ENCODE data around the gene GNA15. TPM values are rescaled to one million over a fixed set of nuclear protein-coding genes. Genes with fewer than 3 reads are reported as not detected.

Gene GNA15
- polyA plus RNA-seq, 3 donors = 38.7 to 45.0 (median 41.3) TPM

DNA sequence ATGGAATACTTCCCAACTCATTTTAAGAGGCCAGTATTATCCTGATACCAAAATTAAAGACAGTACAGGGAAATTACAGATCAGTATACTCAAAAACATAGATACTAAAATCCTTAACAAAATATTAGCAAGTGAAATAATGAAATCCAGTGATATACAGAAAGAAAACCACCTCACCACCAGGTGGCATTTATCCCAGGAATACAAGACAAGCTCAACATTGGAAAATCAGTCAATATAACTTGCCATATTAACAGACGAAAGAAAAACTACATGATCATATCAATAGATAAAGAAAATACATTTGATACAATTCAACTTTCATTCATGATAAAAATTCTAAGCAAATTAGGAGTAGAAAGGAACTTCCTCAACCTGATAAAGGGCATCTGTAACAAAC is 6.7 kb upstream of the GNA15 start:
- peak in 2 of 3 donors; percentile 40 to 46 for DNase-seq
- Mint-ChIP-seq H3K27me3 (ENCODE audit: low read depth in 3 of 3) (peaks cover 0 to 3% (median 0%) of the 10 kb centered on the region in 3 donors), H3K36me3 (no peaks in the 10 kb centered on the region), H3K4me1 (peaks cover 38% of the 10 kb centered on the region), H3K9me3 (no peaks in the 10 kb centered on the region), H3K4me3 (no peak overlapping the region), H3K27ac (no peak overlapping the region)
- WGBS (ENCODE audit: insufficient coverage) = no CpG with 5 or more reads among the region's 1 CpG
- H4K20me1 ChIP-seq (ENCODE audit: insufficient read depth, low read length) = no peaks in the 10 kb centered on the region
- H3K9ac ChIP-seq (ENCODE audit: insufficient read depth, low read length, poor library complexity, severe bottlenecking) = no peak overlapping the region
- H3K4me1 ChIP-seq (ENCODE audit: control insufficient read depth in 1 of 2, insufficient read depth in 2 of 2, low read length in 2 of 2) = peaks cover 32 to 35% of the 10 kb centered on the region in 2 donors
- H3K79me2 ChIP-seq (ENCODE audit: insufficient read depth, low read length) = no peaks in the 10 kb centered on the region
- peak; percentile 61 for TF ChIP-seq CTCF (IDR thresholded peaks at IDR 0.05)
- no peak overlapping the region for H3K4me3 ChIP-seq (replicated peaks in 1 of 3; ENCODE audit: low read depth in 2 of 3, low read length in 3 of 3)
- no peaks in the 10 kb centered on the region for H3K9me3 ChIP-seq (replicated peaks in 1 of 2; ENCODE audit: control insufficient read depth in 1 of 2, insufficient read depth in 1 of 2, low read length in 2 of 2)
- no peak overlapping the region for H3K27ac ChIP-seq (ENCODE audit: low read depth in 1 of 2, low read length in 2 of 2)
- intact Hi-C loops (cut with micrococcal nuclease) = loop anchor here (5.0 kb wide), 1 partner anchor 33 kb away; no protein-coding TSS in a partner anchor
- H3K27me3 ChIP-seq (ENCODE audit: control insufficient read depth in 2 of 2, insufficient read depth in 2 of 2, low read length in 2 of 2) = no peaks in the 10 kb centered on the region
- H3K36me3 ChIP-seq (replicated peaks in 1 of 2; ENCODE audit: control insufficient read depth in 1 of 2, insufficient read depth in 2 of 2, low read length in 2 of 2) = no peaks in the 10 kb centered on the region
- H2AFZ ChIP-seq (ENCODE audit: insufficient read depth, low read depth, low read length, poor library complexity, severe bottlenecking) = no peak overlapping the region
- no peak overlapping the region for H3K4me2 ChIP-seq (replicated peaks; ENCODE audit: extremely low read depth, low read length, poor library complexity, severe bottlenecking)

DNA sequence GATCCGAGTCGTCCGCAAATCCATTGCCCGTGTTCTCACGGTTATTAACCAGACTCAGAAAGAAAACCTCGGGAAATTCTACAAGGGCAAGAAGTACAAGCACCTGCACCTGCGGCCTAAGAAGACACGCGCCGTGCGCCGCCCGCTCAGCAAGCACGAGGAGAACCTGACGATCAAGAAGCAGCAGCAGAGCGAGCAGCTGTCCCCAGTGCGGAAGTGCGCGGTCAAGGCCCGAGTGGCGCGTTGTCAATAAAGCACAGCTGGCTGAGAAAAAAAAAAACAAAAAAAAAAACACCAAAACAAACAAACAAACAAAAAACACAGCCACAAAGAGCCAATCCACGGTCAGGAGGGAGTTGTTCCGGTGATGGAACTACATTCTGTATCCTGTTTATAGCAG is 4.7 kb upstream of the GNA15 start:
- H3K27me3 Mint-ChIP-seq (ENCODE audit: low read depth in 3 of 3) = no peaks in the 10 kb centered on the region
- Histone ChIP-seq H3K27ac (ENCODE audit: low read depth in 1 of 2, low read length in 2 of 2) (no peak overlapping the region), H3K79me2 (ENCODE audit: insufficient read depth, low read length) (peaks cover 9% of the 10 kb centered on the region), H2AFZ (ENCODE audit: insufficient read depth, low read depth, low read length, poor library complexity, severe bottlenecking) (no peak overlapping the region), H3K4me3 (replicated peaks in 1 of 3; ENCODE audit: low read depth in 2 of 3, low read length in 3 of 3) (no peak overlapping the region), H3K4me2 (replicated peaks; ENCODE audit: extremely low read depth, low read length, poor library complexity, severe bottlenecking) (no peak overlapping the region), H3K4me1 (ENCODE audit: control insufficient read depth in 1 of 2, insufficient read depth in 2 of 2, low read length in 2 of 2) (peaks cover 28 to 30% of the 10 kb centered on the region in 2 donors), H3K27me3 (ENCODE audit: control insufficient read depth in 2 of 2, insufficient read depth in 2 of 2, low read length in 2 of 2) (no peaks in the 10 kb centered on the region), H3K36me3 (replicated peaks in 1 of 2; ENCODE audit: control insufficient read depth in 1 of 2, insufficient read depth in 2 of 2, low read length in 2 of 2) (no peaks in the 10 kb centered on the region), H4K20me1 (ENCODE audit: insufficient read depth, low read length) (no peaks in the 10 kb centered on the region), H3K9me3 (replicated peaks in 1 of 2; ENCODE audit: control insufficient read depth in 1 of 2, insufficient read depth in 1 of 2, low read length in 2 of 2) (no peaks in the 10 kb centered on the region), H3K9ac (ENCODE audit: insufficient read depth, low read length, poor library complexity, severe bottlenecking) (no peak overlapping the region)
- peak overlapping the region in 1 of 7 donors; percentile 35 for H3K27ac Mint-ChIP-seq
- H3K4me1 Mint-ChIP-seq = peaks cover 30% of the 10 kb centered on the region
- TF ChIP-seq CTCF (IDR thresholded peaks at IDR 0.05) = no peak
- WGBS (ENCODE audit: insufficient coverage) = 87% methylated on average over 18 of the region's 24 CpGs
- no peak overlapping the region for H3K4me3 Mint-ChIP-seq
- no peak for DNase-seq
- H3K9me3 Mint-ChIP-seq = peaks cover 0 to 1% (median 0%) of the 10 kb centered on the region in 7 donors
- intact Hi-C loops (cut with micrococcal nuclease) = no loop called here
- no peaks in the 10 kb centered on the region for H3K36me3 Mint-ChIP-seq
